ENCODE measurements around the gene GGA1.

GGA1 gene

DNA sequence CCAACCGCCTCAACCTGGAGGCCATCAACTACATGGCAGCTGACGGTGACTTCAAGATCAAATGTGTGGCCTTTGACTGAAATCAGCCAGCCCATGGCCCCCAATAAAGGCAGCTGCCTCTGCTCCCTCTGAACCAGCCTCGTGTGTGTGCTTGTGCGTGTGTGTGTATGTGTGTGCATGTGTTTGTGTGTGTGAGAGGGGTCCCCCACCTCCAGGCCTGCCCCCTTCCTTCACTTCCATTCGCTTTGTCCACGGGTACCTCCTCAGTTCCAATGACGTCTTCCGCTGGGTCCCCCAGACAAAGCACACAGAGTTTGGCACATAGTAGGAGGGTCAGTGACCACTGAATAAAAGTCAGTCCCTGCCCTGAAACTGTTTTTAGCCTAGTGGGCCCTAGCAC is 71.0 kb downstream of the GGA1 start:
- TF ChIP-seq, protein P1, sequence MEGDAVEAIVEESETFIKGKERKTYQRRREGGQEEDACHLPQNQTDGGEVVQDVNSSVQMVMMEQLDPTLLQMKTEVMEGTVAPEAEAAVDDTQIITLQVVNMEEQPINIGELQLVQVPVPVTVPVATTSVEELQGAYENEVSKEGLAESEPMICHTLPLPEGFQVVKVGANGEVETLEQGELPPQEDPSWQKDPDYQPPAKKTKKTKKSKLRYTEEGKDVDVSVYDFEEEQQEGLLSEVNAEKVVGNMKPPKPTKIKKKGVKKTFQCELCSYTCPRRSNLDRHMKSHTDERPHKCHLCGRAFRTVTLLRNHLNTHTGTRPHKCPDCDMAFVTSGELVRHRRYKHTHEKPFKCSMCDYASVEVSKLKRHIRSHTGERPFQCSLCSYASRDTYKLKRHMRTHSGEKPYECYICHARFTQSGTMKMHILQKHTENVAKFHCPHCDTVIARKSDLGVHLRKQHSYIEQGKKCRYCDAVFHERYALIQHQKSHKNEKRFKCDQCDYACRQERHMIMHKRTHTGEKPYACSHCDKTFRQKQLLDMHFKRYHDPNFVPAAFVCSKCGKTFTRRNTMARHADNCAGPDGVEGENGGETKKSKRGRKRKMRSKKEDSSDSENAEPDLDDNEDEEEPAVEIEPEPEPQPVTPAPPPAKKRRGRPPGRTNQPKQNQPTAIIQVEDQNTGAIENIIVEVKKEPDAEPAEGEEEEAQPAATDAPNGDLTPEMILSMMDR (IDR thresholded peaks at IDR 0.05; ENCODE audit: low read depth, low read length), result no peak
- no peak for DNase-seq (ENCODE audit: extremely low read depth, low read depth)

DNA sequence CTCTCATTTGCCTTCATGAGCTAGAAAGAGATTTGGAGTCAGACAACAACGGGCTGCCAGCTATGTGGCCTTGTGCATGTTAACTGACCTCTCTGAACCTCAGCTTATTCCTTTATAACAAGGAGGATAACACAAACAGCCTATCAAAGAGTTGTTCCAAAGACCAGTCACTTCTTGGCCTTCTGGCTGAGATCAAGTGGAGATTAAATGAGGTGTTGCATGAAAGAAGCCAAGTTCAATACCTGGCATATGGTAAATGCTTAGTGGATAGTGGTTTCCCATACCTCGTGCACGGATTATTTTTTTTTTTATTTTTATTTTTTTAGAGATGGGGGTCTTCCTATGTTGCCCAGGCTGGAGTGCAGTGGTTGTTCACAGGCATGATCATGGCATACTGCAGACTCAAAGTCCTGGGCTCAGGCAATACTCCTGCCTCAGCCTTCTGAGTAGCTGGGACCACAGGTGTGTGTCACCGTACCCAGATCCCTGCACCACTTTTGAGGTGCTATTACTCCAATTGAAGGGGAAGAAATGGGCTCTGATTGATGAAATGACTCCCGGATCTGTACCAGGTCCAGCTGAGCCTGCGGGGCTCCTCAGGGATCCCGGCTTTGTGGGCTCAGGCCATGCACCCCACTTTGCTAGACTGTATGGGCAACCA is 71.7 kb downstream of the GGA1 start:
- TF ChIP-seq, protein P1 (IDR thresholded peaks at IDR 0.05; ENCODE audit: low read depth, low read length), result no peak
- no peak for DNase-seq (ENCODE audit: extremely low read depth, low read depth)

- no peak for DNase-seq (ENCODE audit: extremely low read depth, low read depth)
- TF ChIP-seq, protein P1 (IDR thresholded peaks at IDR 0.05; ENCODE audit: low read depth, low read length), result no peak
Observed at GRCh38 chr22:37681001-37681424, 72.4 kb downstream of the GGA1 start.

GRCh38 chr22:37681556-37682049 is 73.0 kb downstream of the GGA1 start:
- no peak for DNase-seq (ENCODE audit: extremely low read depth, low read depth)
- TF ChIP-seq, protein P1 (IDR thresholded peaks at IDR 0.05; ENCODE audit: low read depth, low read length), result peak; percentile 97
